ENCODE data around the gene KRT35.

Gene KRT35

GRCh38 chr17:41510251-41511065, 29.5 kb upstream of the KRT35 start:
- no peak overlapping the region for H3K9ac ChIP-seq (ENCODE audit: low read length)
- no peaks in the 10 kb centered on the region for H3K36me3 ChIP-seq (ENCODE audit: control insufficient read depth, insufficient read depth, low read length, severe bottlenecking)
- H3K4me3 ChIP-seq (ENCODE audit: low read length): no peak overlapping the region
- DNase-seq (ENCODE audit: low read depth): no peak
- H3K9me3 ChIP-seq (ENCODE audit: control insufficient read depth, low read length): no peaks in the 10 kb centered on the region
- peaks cover 27% of the 10 kb centered on the region for H3K27me3 ChIP-seq (replicated peaks; ENCODE audit: control insufficient read depth, insufficient read depth, low read length)
- no peaks in the 10 kb centered on the region for H3K4me1 ChIP-seq (ENCODE audit: control insufficient read depth, insufficient read depth, low read length)

- Histone ChIP-seq H3K27me3 (replicated peaks; ENCODE audit: control insufficient read depth, insufficient read depth, low read length) (peaks cover 18% of the 10 kb centered on the region), H3K9ac (ENCODE audit: low read length) (no peak overlapping the region), H3K9me3 (ENCODE audit: control insufficient read depth, low read length) (no peaks in the 10 kb centered on the region), H3K4me3 (ENCODE audit: low read length) (no peak overlapping the region), H3K4me1 (ENCODE audit: control insufficient read depth, insufficient read depth, low read length) (no peaks in the 10 kb centered on the region), H3K36me3 (ENCODE audit: control insufficient read depth, insufficient read depth, low read length, severe bottlenecking) (no peaks in the 10 kb centered on the region)
- no peak for DNase-seq (ENCODE audit: low read depth)
Observed at GRCh38 chr17:41507315-41507880, 26.4 kb upstream of the KRT35 start.

GRCh38 chr17:41505809-41506767, 25.1 kb upstream of the KRT35 start:
- Histone ChIP-seq H3K9me3 (ENCODE audit: control insufficient read depth, low read length) (no peaks in the 10 kb centered on the region), H3K9ac (ENCODE audit: low read length) (no peak overlapping the region), H3K36me3 (ENCODE audit: control insufficient read depth, insufficient read depth, low read length, severe bottlenecking) (no peaks in the 10 kb centered on the region), H3K4me1 (ENCODE audit: control insufficient read depth, insufficient read depth, low read length) (no peaks in the 10 kb centered on the region), H3K27me3 (replicated peaks; ENCODE audit: control insufficient read depth, insufficient read depth, low read length) (peaks cover 15% of the 10 kb centered on the region), H3K4me3 (ENCODE audit: low read length) (no peak overlapping the region)
- DNase-seq (ENCODE audit: low read depth): no peak

GRCh38 chr17:41505007-41505808, 24.3 kb upstream of the KRT35 start, which contains the start of gene KRT13:
KRT13 (minus strand) TSS chr17:41505612; CDS start chr17:41505550, 62 bp downstream.
- H3K36me3 ChIP-seq (ENCODE audit: control insufficient read depth, insufficient read depth, low read length, severe bottlenecking): no peaks in the 10 kb centered on the region
- no peaks in the 10 kb centered on the region for H3K4me1 ChIP-seq (ENCODE audit: control insufficient read depth, insufficient read depth, low read length)
- no peak within 1 kb of the TSS for H3K4me3 ChIP-seq (ENCODE audit: low read length)
- no peaks in the 10 kb centered on the region for H3K9me3 ChIP-seq (ENCODE audit: control insufficient read depth, low read length)
- no peak within 1 kb of the TSS for H3K9ac ChIP-seq (ENCODE audit: low read length)
- no peak for DNase-seq (ENCODE audit: low read depth)
- H3K27me3 ChIP-seq (replicated peaks; ENCODE audit: control insufficient read depth, insufficient read depth, low read length): peaks cover 7% of the 10 kb centered on the region

- H3K27me3 ChIP-seq (replicated peaks; ENCODE audit: control insufficient read depth, insufficient read depth, low read length): peaks cover 3% of the 10 kb centered on the region
- no peak for DNase-seq (ENCODE audit: low read depth)
- H3K4me1 ChIP-seq (ENCODE audit: control insufficient read depth, insufficient read depth, low read length): no peaks in the 10 kb centered on the region
- H3K9me3 ChIP-seq (ENCODE audit: control insufficient read depth, low read length): no peaks in the 10 kb centered on the region
- H3K4me3 ChIP-seq (ENCODE audit: low read length): no peak overlapping the region
- no peak overlapping the region for H3K9ac ChIP-seq (ENCODE audit: low read length)
- H3K36me3 ChIP-seq (ENCODE audit: control insufficient read depth, insufficient read depth, low read length, severe bottlenecking): no peaks in the 10 kb centered on the region
Observed at GRCh38 chr17:41504246-41504977, 23.5 kb upstream of the KRT35 start.

- DNase-seq (ENCODE audit: low read depth): no peak
- Histone ChIP-seq H3K9me3 (ENCODE audit: control insufficient read depth, low read length) (no peaks in the 10 kb centered on the region), H3K4me1 (ENCODE audit: control insufficient read depth, insufficient read depth, low read length) (no peaks in the 10 kb centered on the region), H3K27me3 (replicated peaks; ENCODE audit: control insufficient read depth, insufficient read depth, low read length) (no peaks in the 10 kb centered on the region), H3K9ac (ENCODE audit: low read length) (no peak overlapping the region), H3K4me3 (ENCODE audit: low read length) (no peak overlapping the region), H3K36me3 (ENCODE audit: control insufficient read depth, insufficient read depth, low read length, severe bottlenecking) (no peaks in the 10 kb centered on the region)
Observed at GRCh38 chr17:41503202-41503601, 22.3 kb upstream of the KRT35 start.

GRCh38 chr17:41500131-41500911, 19.4 kb upstream of the KRT35 start:
- H3K9ac ChIP-seq (ENCODE audit: low read length): no peak overlapping the region
- H3K9me3 ChIP-seq (ENCODE audit: control insufficient read depth, low read length): no peaks in the 10 kb centered on the region
- H3K27me3 ChIP-seq (replicated peaks; ENCODE audit: control insufficient read depth, insufficient read depth, low read length): no peaks in the 10 kb centered on the region
- no peak overlapping the region for H3K4me3 ChIP-seq (ENCODE audit: low read length)
- peak; percentile 18 for DNase-seq (ENCODE audit: low read depth)
- peaks cover 3% of the 10 kb centered on the region for H3K4me1 ChIP-seq (ENCODE audit: control insufficient read depth, insufficient read depth, low read length)
- H3K36me3 ChIP-seq (ENCODE audit: control insufficient read depth, insufficient read depth, low read length, severe bottlenecking): no peaks in the 10 kb centered on the region

GRCh38 chr17:41499714-41500113, 18.8 kb upstream of the KRT35 start:
- H3K9me3 ChIP-seq (ENCODE audit: control insufficient read depth, low read length): no peaks in the 10 kb centered on the region
- no peak overlapping the region for H3K9ac ChIP-seq (ENCODE audit: low read length)
- no peaks in the 10 kb centered on the region for H3K27me3 ChIP-seq (replicated peaks; ENCODE audit: control insufficient read depth, insufficient read depth, low read length)
- H3K36me3 ChIP-seq (ENCODE audit: control insufficient read depth, insufficient read depth, low read length, severe bottlenecking): no peaks in the 10 kb centered on the region
- H3K4me3 ChIP-seq (ENCODE audit: low read length): no peak overlapping the region
- no peak for DNase-seq (ENCODE audit: low read depth)
- H3K4me1 ChIP-seq (ENCODE audit: control insufficient read depth, insufficient read depth, low read length): peaks cover 3% of the 10 kb centered on the region

- H3K36me3 ChIP-seq (ENCODE audit: control insufficient read depth, insufficient read depth, low read length, severe bottlenecking): no peaks in the 10 kb centered on the region
- H3K27me3 ChIP-seq (replicated peaks; ENCODE audit: control insufficient read depth, insufficient read depth, low read length): no peaks in the 10 kb centered on the region
- H3K4me1 ChIP-seq (ENCODE audit: control insufficient read depth, insufficient read depth, low read length): peaks cover 3% of the 10 kb centered on the region
- H3K4me3 ChIP-seq (ENCODE audit: low read length): no peak overlapping the region
- no peak for DNase-seq (ENCODE audit: low read depth)
- no peak overlapping the region for H3K9ac ChIP-seq (ENCODE audit: low read length)
- H3K9me3 ChIP-seq (ENCODE audit: control insufficient read depth, low read length): no peaks in the 10 kb centered on the region
Observed at GRCh38 chr17:41498276-41498675, 17.3 kb upstream of the KRT35 start.
